Sciatic nerve (tissue), 2 donors: ENCODE results near the gene HTR3B. TPM values are rescaled to one million over a fixed set of nuclear protein-coding genes. Genes with fewer than 3 reads are reported as not detected.

Experiments used
- ATAC-seq: fragments of 200-7000 bp; cut with Tn5 transposase; one replicate; pipeline ENCODE4 v1.9.1; 2020; ENCODE audit warnings: mild to moderate bottlenecking, moderate library complexity
- DNase-seq: peaks from one replicate; pipeline ENCODE4 v3.0.0-alpha.2; 2020; ENCODE audit warnings: low spot score
- intact Hi-C: fragments of 100-400 bp; cut with DNase I; formaldehyde crosslinking; loops from one replicate; pipeline ENCODE4 v1.14.2; 2022
- total RNA-seq: library from RNA; stranded (reverse); fragmentation: NEBNext Ultra II Directional; extraction: Animal tissue kit (Norgen Biotek cat#: 25700); gene quantifications from one replicate; pipeline ENCODE4 v1.2.1, GENCODE V29; 2021
- donor health status: DM: no; HTN: no; CAD: no.
- donor health status: DM: no; HTN: no; CAD: no.

Gene HTR3B
- total RNA-seq, 1 donor from 2014 or later: not detected

DNA sequence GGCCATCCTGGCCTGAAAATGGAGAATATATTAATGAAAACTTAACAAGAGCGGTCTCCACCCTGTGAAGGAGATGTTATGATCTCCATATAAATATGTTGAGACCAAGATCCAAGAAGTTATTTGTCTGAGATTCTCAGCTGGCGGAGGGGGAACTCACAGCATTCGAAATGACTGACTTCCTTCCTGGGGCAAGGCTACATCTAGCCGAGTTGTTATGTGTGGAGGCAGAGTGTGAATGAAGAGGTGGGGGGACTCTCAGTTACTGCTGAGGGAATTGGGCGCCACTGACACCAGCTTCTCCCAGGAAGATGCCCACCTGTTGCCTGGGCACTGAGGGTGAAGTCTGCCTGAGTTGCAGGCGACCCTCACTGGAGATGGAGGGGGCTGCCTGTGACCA lies 76.2 kb downstream of the HTR3B start:
- no peak for DNase-seq
- no peak for ATAC-seq
- intact Hi-C loops: no loop called here

DNA sequence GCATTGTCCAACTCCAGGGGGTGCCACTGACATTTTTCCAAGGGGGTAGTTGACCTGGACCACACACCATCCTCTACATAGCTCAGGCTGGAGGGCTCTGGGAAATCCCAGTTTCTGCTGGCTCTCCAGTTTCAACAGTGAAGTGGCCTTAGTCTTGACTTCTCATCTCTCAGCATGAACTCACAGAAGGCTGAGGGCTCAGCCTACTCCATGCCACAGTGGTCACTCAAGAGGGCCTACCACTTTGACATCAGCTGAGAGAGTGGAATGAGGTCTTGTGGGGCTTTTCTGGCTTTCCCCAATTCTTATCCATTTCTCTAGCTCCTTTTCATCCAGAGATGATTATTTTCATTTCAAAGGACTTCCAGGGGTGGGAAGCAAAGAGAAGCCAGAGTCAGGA lies 77.7 kb downstream of the HTR3B start:
- DNase-seq (no peak), ATAC-seq (no peak)
- intact Hi-C loops: no loop called here

DNA sequence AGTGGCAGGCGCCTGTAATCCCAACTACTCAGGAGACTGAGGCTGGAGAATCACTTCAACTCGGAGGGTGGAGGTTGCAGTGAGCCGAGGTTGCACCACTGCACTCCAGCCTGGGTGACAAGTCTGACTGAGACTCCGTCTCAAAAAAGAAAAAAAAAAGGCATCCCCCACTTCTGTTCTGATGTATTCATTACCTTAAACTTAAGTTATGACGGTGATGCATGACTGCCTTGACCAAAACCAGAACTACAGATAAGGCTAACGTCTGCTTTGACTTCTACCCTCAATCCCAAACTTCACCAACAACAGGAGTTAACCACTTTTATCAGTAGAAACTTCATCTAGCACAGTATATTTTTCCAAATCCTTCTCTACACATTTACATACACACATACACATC lies 80.2 kb downstream of the HTR3B start:
- intact Hi-C loops: no loop called here
- DNase-seq (no peak), ATAC-seq (no peak)

DNA sequence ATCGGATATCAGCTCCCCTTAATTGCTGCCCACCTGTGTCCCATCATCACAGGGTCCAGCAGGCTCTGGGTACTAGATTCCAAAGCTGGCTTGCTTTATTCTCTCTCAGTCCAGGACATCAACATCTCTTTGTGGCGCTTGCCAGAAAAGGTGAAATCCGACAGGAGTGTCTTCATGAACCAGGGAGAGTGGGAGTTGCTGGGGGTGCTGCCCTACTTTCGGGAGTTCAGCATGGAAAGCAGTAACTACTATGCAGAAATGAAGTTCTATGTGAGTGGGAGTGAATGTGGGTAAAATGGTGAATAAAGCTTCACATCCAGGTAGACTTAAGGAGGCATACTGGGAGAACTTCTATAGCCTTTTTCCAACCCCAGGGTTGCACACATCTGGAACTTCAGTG lies 81.3 kb downstream of the HTR3B start:
- DNase-seq (no peak), ATAC-seq (no peak)
- intact Hi-C loops: no loop called here

DNA sequence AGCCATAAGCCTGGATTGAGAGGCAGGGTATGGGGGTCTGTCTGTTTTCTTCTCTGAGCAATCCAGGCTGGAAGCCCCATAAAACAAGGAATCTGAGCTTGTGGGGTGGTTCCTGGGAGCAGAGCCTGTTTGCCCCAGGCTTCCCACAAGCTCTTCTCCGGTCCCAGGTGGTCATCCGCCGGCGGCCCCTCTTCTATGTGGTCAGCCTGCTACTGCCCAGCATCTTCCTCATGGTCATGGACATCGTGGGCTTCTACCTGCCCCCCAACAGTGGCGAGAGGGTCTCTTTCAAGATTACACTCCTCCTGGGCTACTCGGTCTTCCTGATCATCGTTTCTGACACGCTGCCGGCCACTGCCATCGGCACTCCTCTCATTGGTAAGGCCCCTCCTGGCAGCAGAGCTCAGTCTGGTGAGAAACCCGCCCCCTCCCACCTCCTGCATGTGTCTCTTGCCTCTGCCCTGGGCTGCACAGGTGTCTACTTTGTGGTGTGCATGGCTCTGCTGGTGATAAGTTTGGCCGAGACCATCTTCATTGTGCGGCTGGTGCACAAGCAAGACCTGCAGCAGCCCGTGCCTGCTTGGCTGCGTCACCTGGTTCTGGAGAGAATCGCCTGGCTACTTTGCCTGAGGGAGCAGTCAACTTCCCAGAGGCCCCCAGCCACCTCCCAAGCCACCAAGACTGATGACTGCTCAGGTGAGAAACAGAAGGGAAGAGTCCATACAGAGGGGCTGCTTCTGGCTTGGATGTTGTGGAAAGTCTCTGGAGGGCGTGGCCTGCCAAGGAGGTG lies 82.0 kb downstream of the HTR3B start:
- no peak for ATAC-seq
- intact Hi-C loops: no loop called here
- DNase-seq: no peak

DNA sequence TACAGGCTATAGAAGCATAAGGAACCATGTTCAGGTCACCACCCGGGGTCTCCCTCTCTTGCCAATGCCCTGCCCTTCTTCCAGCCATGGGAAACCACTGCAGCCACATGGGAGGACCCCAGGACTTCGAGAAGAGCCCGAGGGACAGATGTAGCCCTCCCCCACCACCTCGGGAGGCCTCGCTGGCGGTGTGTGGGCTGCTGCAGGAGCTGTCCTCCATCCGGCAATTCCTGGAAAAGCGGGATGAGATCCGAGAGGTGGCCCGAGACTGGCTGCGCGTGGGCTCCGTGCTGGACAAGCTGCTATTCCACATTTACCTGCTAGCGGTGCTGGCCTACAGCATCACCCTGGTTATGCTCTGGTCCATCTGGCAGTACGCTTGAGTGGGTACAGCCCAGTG lies 84.8 kb downstream of the HTR3B start:
- DNase-seq: no peak
- ATAC-seq: no peak
- intact Hi-C loops: no loop called here

DNA sequence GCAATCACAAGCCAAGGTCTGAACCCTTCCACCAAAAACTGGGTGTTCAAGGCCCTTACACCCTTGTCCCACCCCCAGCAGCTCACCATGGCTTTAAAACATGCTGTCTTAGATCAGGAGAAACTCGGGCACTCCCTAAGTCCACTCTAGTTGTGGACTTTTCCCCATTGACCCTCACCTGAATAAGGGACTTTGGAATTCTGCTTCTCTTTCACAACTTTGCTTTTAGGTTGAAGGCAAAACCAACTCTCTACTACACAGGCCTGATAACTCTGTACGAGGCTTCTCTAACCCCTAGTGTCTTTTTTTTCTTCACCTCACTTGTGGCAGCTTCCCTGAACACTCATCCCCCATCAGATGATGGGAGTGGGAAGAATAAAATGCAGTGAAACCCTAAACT lies 85.3 kb downstream of the HTR3B start:
- ATAC-seq (no peak), DNase-seq (no peak)
- intact Hi-C loops: loop anchor here (10.0 kb wide), 1 partner anchor 275 kb away; no protein-coding TSS in a partner anchor

DNA sequence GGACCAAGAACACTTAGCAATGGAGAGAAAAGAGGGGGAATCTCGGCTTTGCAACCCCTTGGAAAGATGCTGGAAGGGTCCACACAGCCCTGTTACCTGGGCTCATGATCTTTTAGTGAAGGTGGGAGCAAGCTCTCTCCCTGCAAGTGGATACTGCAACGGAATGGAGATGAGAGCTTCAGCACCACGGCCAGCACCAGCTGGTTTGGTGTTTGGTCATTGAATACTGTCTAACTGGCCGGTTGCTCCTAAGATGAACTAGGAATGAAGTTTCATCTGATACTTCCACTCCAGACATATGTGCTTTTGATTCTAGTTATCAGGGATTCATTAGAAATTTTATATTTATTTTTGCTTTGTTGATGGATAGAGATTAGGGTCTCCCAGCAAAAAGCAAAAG lies 86.6 kb downstream of the HTR3B start:
- ATAC-seq (no peak), DNase-seq (no peak)
- intact Hi-C loops: loop anchor here (10.0 kb wide), 1 partner anchor 274 kb away; no protein-coding TSS in a partner anchor

DNA sequence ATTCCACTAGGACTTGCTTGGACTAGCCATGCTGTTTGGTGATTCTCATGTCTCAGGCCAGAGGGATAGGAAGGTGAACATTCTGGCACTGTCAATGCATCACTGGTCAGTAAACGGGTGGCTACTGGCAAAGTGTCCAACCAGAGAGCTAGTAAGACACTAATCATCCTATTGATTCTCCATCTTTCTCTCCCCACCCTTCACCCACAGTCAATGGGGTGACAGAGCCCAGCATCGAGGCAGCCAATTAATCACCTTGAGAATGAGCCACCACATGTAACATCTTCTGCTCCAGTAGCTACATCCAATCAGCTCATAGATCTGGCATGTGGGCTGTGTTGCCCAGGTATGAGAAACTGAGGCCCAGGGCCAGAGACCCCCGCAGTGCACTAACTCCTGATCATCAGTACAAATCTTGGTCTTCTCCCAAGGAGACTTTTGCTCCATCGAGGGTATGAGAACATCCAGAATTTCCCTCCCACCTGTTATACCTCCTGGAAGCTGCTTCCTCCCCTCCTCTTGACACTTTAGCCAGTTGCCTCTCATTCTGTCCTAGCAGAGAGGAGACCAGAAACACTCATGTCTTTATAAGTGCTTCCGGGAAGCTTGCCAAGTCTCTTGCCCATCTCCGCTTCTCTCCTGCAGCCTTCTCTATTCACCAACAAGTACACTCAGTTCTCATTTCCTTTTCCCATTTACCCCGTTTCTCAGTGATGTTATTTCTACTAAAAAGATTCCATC lies 87.3 kb downstream of the HTR3B start:
- intact Hi-C loops: loop anchor here (10.0 kb wide), 1 partner anchor 273 kb away; no protein-coding TSS in a partner anchor
- ATAC-seq (no peak), DNase-seq (no peak)

DNA sequence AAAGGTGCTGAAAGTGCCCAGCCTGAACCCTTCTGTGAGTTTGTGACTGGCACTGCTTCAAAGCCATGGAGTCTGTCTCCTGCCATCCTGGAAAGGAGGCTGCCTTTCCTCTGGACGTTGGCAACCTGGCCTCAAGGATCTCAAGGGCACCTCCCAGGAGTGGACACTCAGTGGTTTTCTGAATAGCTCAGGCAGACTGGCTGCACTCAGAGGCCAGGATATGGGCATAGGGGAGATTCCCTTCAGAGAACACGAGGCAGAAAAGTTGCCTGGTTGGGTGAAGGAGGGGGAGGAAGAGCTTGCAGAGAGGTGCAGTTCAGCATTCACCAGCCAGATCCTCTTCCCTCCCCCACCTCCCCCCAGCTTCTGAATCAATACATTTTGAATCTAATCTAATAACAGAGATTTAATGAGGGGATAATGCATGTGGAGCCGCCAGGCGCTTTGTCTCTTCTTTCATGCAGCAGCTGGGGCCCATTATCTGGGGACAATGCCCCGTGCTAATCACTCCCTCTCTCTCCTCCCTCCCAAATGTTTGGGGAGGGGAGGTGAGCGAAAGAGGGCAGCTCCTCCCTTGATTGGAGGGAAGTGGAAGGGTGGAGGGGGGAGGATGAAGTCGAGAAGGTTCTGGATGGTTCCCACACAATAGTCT lies 88.0 kb downstream of the HTR3B start:
- intact Hi-C loops: loop anchor here (10.0 kb wide), 1 partner anchor 272 kb away; no protein-coding TSS in a partner anchor
- ATAC-seq (no peak), DNase-seq (no peak)

DNA sequence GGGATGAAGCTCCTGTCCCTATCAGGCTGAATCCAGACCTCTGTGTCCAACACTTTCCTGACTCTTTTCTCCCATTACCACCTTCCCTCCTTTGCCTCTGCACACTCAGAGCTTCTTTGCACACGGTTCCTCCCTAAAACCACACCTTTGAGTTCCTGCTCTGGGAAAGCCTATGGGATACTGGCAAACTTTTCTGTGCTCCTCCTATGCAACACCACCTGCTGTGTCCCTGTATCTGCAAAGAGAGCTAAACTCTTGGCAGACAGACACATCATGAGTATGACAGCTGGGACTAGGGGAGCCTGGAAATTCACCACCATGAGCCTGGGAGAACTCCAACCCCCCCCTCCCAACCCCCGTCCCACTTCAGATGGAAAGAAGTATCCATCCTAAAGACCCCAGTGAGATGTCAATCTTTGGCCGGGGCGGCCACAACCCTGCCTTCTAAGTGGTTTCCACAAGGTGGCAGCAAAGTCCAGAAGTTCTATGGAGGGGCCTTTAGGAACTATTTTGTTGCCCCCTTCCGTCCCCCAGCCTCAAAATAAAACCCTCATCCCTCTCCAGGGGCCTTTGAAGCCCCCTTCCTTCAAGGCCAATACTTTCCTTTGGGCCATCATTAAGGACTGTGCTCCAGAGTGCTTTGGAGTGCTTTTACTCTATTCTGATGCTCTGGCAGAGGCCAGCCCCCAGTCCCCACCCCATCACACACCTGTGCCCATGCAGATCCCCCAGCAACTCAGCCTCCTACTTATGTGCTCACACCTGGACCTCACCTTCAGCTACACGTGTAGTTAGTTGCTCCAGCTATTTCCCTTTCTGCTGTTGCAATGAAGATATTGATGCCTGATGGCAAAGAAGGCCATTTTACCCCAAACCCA lies 89.7 kb downstream of the HTR3B start:
- intact Hi-C loops: loop anchor here (10.0 kb wide), 1 partner anchor 270 kb away; no protein-coding TSS in a partner anchor
- DNase-seq (no peak), ATAC-seq (peak; percentile 48)

Other genes with a start within 250 kb of the HTR3B start
- 35.0 TPM for gene TMPRSS5, start 198.5 kb upstream of the HTR3B start, total RNA-seq
- 11.6 TPM for gene ZW10, start 131.1 kb upstream of the HTR3B start, total RNA-seq
- gene CLDN25, start 125.0 kb upstream of the HTR3B start, total RNA-seq: not detected
- gene USP28, start 29.2 kb upstream of the HTR3B start, total RNA-seq: 23.0 TPM
- gene HTR3A, start 70.3 kb downstream of the HTR3B start, total RNA-seq: not detected
- gene ZBTB16, start 154.9 kb downstream of the HTR3B start, total RNA-seq: 22.7 TPM